Measurements from ENCODE around the gene ESD. TPM values are rescaled to one million over a fixed set of nuclear protein-coding genes. Genes with fewer than 3 reads are reported as not detected.

ESD gene
- total RNA-seq, 3 donors from 2014 or later (not counting 1 experiment from before 2014, with no cell fraction given) = 12.9 to 18.5 (median 14.3) TPM

- intact Hi-C loops (cut with micrococcal nuclease) = loop anchor here (10.0 kb wide), 1 partner anchor 1013 kb away; no protein-coding TSS in a partner anchor
- Histone ChIP-seq H3K36me3 (ENCODE audit: control insufficient read depth, insufficient read depth, low read length) (no peaks in the 10 kb centered on the region), H3K9me3 (ENCODE audit: control insufficient read depth, insufficient read depth, low read length) (no peaks in the 10 kb centered on the region), H3K4me1 (ENCODE audit: control insufficient read depth, insufficient read depth, low read length) (peaks cover 4% of the 10 kb centered on the region), H3K4me3 (ENCODE audit: low read length) (no peak overlapping the region), H3K27me3 (ENCODE audit: control insufficient read depth, insufficient read depth, low read length) (peaks cover 3% of the 10 kb centered on the region), H3K27ac (ENCODE audit: low read length) (no peak overlapping the region)
- 94% methylated on average over 5 of the region's 5 CpGs for WGBS (ENCODE audit: insufficient coverage)
- no peak for DNase-seq
- no peak for ATAC-seq
- Mint-ChIP-seq H3K4me3 (no peak overlapping the region), H3K9me3 (no peaks in the 10 kb centered on the region), H3K27ac (no peak overlapping the region), H3K4me1 (peaks cover 10% of the 10 kb centered on the region in 2 donors), H3K36me3 (peaks cover 5% of the 10 kb centered on the region), H3K27me3 (ENCODE audit: low read depth in 2 of 2) (peaks cover 49 to 60% of the 10 kb centered on the region in 2 donors)
- TF ChIP-seq, protein P1, sequence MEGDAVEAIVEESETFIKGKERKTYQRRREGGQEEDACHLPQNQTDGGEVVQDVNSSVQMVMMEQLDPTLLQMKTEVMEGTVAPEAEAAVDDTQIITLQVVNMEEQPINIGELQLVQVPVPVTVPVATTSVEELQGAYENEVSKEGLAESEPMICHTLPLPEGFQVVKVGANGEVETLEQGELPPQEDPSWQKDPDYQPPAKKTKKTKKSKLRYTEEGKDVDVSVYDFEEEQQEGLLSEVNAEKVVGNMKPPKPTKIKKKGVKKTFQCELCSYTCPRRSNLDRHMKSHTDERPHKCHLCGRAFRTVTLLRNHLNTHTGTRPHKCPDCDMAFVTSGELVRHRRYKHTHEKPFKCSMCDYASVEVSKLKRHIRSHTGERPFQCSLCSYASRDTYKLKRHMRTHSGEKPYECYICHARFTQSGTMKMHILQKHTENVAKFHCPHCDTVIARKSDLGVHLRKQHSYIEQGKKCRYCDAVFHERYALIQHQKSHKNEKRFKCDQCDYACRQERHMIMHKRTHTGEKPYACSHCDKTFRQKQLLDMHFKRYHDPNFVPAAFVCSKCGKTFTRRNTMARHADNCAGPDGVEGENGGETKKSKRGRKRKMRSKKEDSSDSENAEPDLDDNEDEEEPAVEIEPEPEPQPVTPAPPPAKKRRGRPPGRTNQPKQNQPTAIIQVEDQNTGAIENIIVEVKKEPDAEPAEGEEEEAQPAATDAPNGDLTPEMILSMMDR (IDR thresholded peaks at IDR 0.05) = no peak
Observed at GRCh38 chr13:46761866-46762265, 35.1 kb downstream of the ESD start.

DNA sequence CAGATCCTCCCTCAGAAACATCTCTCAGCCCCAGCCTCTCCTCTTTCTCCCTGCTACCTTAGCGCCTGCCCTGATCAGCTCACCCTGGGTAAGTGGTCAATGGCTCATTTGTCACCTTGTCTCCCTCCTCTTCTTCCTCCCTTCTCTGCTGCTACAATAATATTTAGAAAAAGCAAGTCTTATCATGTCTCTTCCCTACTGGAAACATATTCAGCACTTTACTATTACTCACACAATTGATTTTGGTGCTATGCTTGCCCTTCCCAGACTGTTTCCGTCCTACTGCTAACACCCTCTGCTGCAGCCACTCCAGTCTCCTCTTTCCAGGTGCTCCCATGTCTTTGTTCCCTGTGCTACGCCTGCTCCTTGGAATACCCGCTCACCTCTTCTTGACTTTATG is 35.8 kb downstream of the ESD start:
- peaks cover 6% of the 10 kb centered on the region for H3K27me3 ChIP-seq (ENCODE audit: control insufficient read depth, insufficient read depth, low read length)
- H3K36me3 ChIP-seq (ENCODE audit: control insufficient read depth, insufficient read depth, low read length) = no peaks in the 10 kb centered on the region
- no peak for ATAC-seq
- Mint-ChIP-seq H3K9me3 (no peaks in the 10 kb centered on the region), H3K4me3 (no peak overlapping the region), H3K36me3 (peaks cover 5% of the 10 kb centered on the region), H3K27me3 (ENCODE audit: low read depth in 2 of 2) (peaks cover 51 to 65% of the 10 kb centered on the region in 2 donors), H3K27ac (no peak overlapping the region), H3K4me1 (peaks cover 10% of the 10 kb centered on the region in 2 donors)
- no peak overlapping the region for H3K27ac ChIP-seq (ENCODE audit: low read length)
- 93% methylated on average over 4 of the region's 4 CpGs for WGBS (ENCODE audit: insufficient coverage)
- TF ChIP-seq, protein P1 (IDR thresholded peaks at IDR 0.05) = no peak
- no peaks in the 10 kb centered on the region for H3K9me3 ChIP-seq (ENCODE audit: control insufficient read depth, insufficient read depth, low read length)
- peaks cover 4% of the 10 kb centered on the region for H3K4me1 ChIP-seq (ENCODE audit: control insufficient read depth, insufficient read depth, low read length)
- no peak for DNase-seq
- intact Hi-C loops (cut with micrococcal nuclease) = loop anchor here (10.0 kb wide), 1 partner anchor 1014 kb away; no protein-coding TSS in a partner anchor
- no peak overlapping the region for H3K4me3 ChIP-seq (ENCODE audit: low read length)

- Mint-ChIP-seq H3K36me3 (peaks cover 5% of the 10 kb centered on the region), H3K4me1 (peaks cover 10 to 11% of the 10 kb centered on the region in 2 donors), H3K9me3 (no peaks in the 10 kb centered on the region), H3K27ac (no peak overlapping the region), H3K27me3 (ENCODE audit: low read depth in 2 of 2) (peaks cover 51 to 65% of the 10 kb centered on the region in 2 donors), H3K4me3 (no peak overlapping the region)
- WGBS (ENCODE audit: insufficient coverage) = 40% methylated on average over 2 of the region's 2 CpGs
- no peak overlapping the region for H3K27ac ChIP-seq (ENCODE audit: low read length)
- TF ChIP-seq, protein P1 (IDR thresholded peaks at IDR 0.05) = no peak
- peaks cover 6% of the 10 kb centered on the region for H3K27me3 ChIP-seq (ENCODE audit: control insufficient read depth, insufficient read depth, low read length)
- no peaks in the 10 kb centered on the region for H3K36me3 ChIP-seq (ENCODE audit: control insufficient read depth, insufficient read depth, low read length)
- no peaks in the 10 kb centered on the region for H3K9me3 ChIP-seq (ENCODE audit: control insufficient read depth, insufficient read depth, low read length)
- ATAC-seq = no peak
- DNase-seq = no peak
- H3K4me3 ChIP-seq (ENCODE audit: low read length) = no peak overlapping the region
- H3K4me1 ChIP-seq (ENCODE audit: control insufficient read depth, insufficient read depth, low read length) = peaks cover 4% of the 10 kb centered on the region
- intact Hi-C loops (cut with micrococcal nuclease) = loop anchor here (10.0 kb wide), 1 partner anchor 1015 kb away; no protein-coding TSS in a partner anchor
Observed at GRCh38 chr13:46759846-46760245, 37.1 kb downstream of the ESD start.

GRCh38 chr13:46757640-46758039 is 39.3 kb downstream of the ESD start:
- H3K27me3 ChIP-seq (ENCODE audit: control insufficient read depth, insufficient read depth, low read length) = peaks cover 6% of the 10 kb centered on the region
- Mint-ChIP-seq H3K9me3 (no peaks in the 10 kb centered on the region), H3K27ac (no peak overlapping the region), H3K27me3 (ENCODE audit: low read depth in 2 of 2) (peaks cover 53 to 69% of the 10 kb centered on the region in 2 donors), H3K4me1 (peaks cover 32 to 33% of the 10 kb centered on the region in 2 donors), H3K36me3 (peaks cover 5% of the 10 kb centered on the region), H3K4me3 (no peak overlapping the region)
- no peak for DNase-seq
- WGBS (ENCODE audit: insufficient coverage) = 100% methylated on average over 1 of the region's 3 CpGs
- H3K4me3 ChIP-seq (ENCODE audit: low read length) = no peak overlapping the region
- TF ChIP-seq, protein P1 (IDR thresholded peaks at IDR 0.05) = no peak
- no peak overlapping the region for H3K27ac ChIP-seq (ENCODE audit: low read length)
- intact Hi-C loops (cut with micrococcal nuclease) = no loop called here
- ATAC-seq = no peak
- peaks cover 16% of the 10 kb centered on the region for H3K4me1 ChIP-seq (ENCODE audit: control insufficient read depth, insufficient read depth, low read length)
- no peaks in the 10 kb centered on the region for H3K9me3 ChIP-seq (ENCODE audit: control insufficient read depth, insufficient read depth, low read length)
- no peaks in the 10 kb centered on the region for H3K36me3 ChIP-seq (ENCODE audit: control insufficient read depth, insufficient read depth, low read length)
